ENCODE measurements around the gene FZR1.
"Not testable (repeated sequence)": the region's sequence is repeated elsewhere in the genome, so short reads cannot be mapped to it uniquely, and the experiment has no call there.

FZR1 gene

GRCh38 chr19:3573858-3574637 is 67.9 kb downstream of the FZR1 start:
- DNase-seq (ENCODE audit: low read depth), result peak; percentile 58

- DNase-seq (ENCODE audit: low read depth), result no peak
These were observed 69.2 kb downstream of the FZR1 start for GRCh38 chr19:3575260-3575741.

GRCh38 chr19:3575949-3576673 is 70.0 kb downstream of the FZR1 start:
- DNase-seq (ENCODE audit: low read depth), result no peak

GRCh38 chr19:3576696-3577443 is 70.8 kb downstream of the FZR1 start:
- DNase-seq (ENCODE audit: low read depth), result no peak

- DNase-seq (ENCODE audit: low read depth), result no peak
These were observed 71.7 kb downstream of the FZR1 start for GRCh38 chr19:3577723-3578344.

GRCh38 chr19:3578390-3578789 is 72.3 kb downstream of the FZR1 start:
- DNase-seq (ENCODE audit: low read depth), result no peak

- no peak for DNase-seq (ENCODE audit: low read depth)
These were observed 74.2 kb downstream of the FZR1 start for GRCh38 chr19:3580156-3580934.

GRCh38 chr19:3581792-3582191 is 75.7 kb downstream of the FZR1 start:
- DNase-seq (ENCODE audit: low read depth), result not testable (repeated sequence)

GRCh38 chr19:3584036-3584802 is 78.1 kb downstream of the FZR1 start:
- DNase-seq (ENCODE audit: low read depth), result not testable (repeated sequence)

GRCh38 chr19:3585301-3586126 is 79.4 kb downstream of the FZR1 start, which contains the start of gene GIPC3:
Gene GIPC3, plus strand, starts transcription at chr19:3585478. Its CDS starts 120 bp downstream, at chr19:3585598.
- no peak for DNase-seq (ENCODE audit: low read depth)

GRCh38 chr19:3586127-3586626 is 80.1 kb downstream of the FZR1 start:
- DNase-seq (ENCODE audit: low read depth), result no peak

GRCh38 chr19:3586707-3587346 is 80.7 kb downstream of the FZR1 start:
- DNase-seq (ENCODE audit: low read depth), result no peak

Data from stimulated activated CD8-positive, alpha-beta memory T cell treated with anti-CD3 and anti-CD28 coated beads, Interleukin-15, amount 100 ng/mL, for 24 hours (primary cell).